GM12875 (cell line): ENCODE data around the gene PCYT1B.

Source experiments
- H3K4me3 ChIP-seq: one replicate; pipeline ENCODE4 v1.5.1; 2011; ENCODE audit warnings: low read depth, low read length, control low read depth
- CTCF ChIP-seq: IDR thresholded peaks from 2 replicates; pipeline ENCODE4 v1.5.1; 2011; ENCODE audit warnings: low read depth, mild to moderate bottlenecking, control low read depth, inconsistent platforms, low read length, moderate library complexity, borderline replicate concordance; ENCODE audit not compliant: insufficient read depth

Gene PCYT1B

GRCh38 chrX:24603191-24603590 is 44.0 kb downstream of the PCYT1B start:
- H3K4me3 ChIP-seq: no peak overlapping the region

GRCh38 chrX:24601858-24602257 is 45.3 kb downstream of the PCYT1B start:
- TF ChIP-seq CTCF: no peak
- no peak overlapping the region for H3K4me3 ChIP-seq

More at GRCh38 chrX:24603191-24603590, 44.0 kb downstream of the PCYT1B start:
- TF ChIP-seq CTCF: no peak

GRCh38 chrX:24594501-24594900 is 52.6 kb downstream of the PCYT1B start:
- no peak for TF ChIP-seq CTCF
- no peak overlapping the region for H3K4me3 ChIP-seq

GRCh38 chrX:24590111-24590510 is 57.0 kb downstream of the PCYT1B start:
- no peak for TF ChIP-seq CTCF
- H3K4me3 ChIP-seq: no peak overlapping the region

- no peak for TF ChIP-seq CTCF
- H3K4me3 ChIP-seq: no peak overlapping the region
These were observed 70.1 kb downstream of the PCYT1B start for GRCh38 chrX:24577091-24577490.

GRCh38 chrX:24575496-24575895 is 71.7 kb downstream of the PCYT1B start:
- no peak for TF ChIP-seq CTCF
- H3K4me3 ChIP-seq: no peak overlapping the region

- TF ChIP-seq CTCF: no peak
- no peak overlapping the region for H3K4me3 ChIP-seq
These were observed 72.4 kb downstream of the PCYT1B start for GRCh38 chrX:24574743-24575142.
